ENCODE measurements around the gene TMEM238.

GRCh38 chr19:55419624-55420236 lies 35.6 kb upstream of the TMEM238 start:
- no peak for TF ChIP-seq CTCF (IDR thresholded peaks at IDR 0.05 in 8 of 11, conservative IDR thresholded peaks at IDR 0.05 in 3 of 11)
- TF ChIP-seq POLR2A (IDR thresholded peaks at IDR 0.05): no peak
- no peak for TF ChIP-seq POLR2AphosphoS5 (IDR thresholded peaks at IDR 0.05)

Measured in spleen (tissue), 7 donors.